Transverse colon (tissue), 4 donors: ENCODE results near the gene LOC101059915.
A peak's percentile ranks its signal among the peaks of the same experiment; 100 is the strongest.
"Not testable (repeated sequence)": the region's sequence is repeated elsewhere in the genome, so short reads cannot be mapped to it uniquely, and the experiment has no call there.

Experiments
- DNase-seq: peaks from one replicate; pipeline ENCODE4 v3.0.0-alpha.2; 2019
- H3K27ac ChIP-seq, 4 donors: fragments of 200-600 bp; sonication (generic); 2 replicates each; pipeline ENCODE4 v1.5.1; 2016 to 2018; ENCODE audit warnings: inconsistent platforms in 4 of 4
- H3K27me3 ChIP-seq: fragments of 200-600 bp; sonication (generic); 2 replicates; pipeline ENCODE4 v1.5.1; 2017; ENCODE audit warnings: inconsistent platforms
- H3K36me3 ChIP-seq, 4 donors: fragments of 200-600 bp; sonication (generic); 2 replicates each; pipeline ENCODE4 v1.5.1; 2017 to 2019; ENCODE audit warnings: inconsistent platforms in 4 of 4
- H3K4me1 ChIP-seq, 4 donors: fragments of 200-600 bp; sonication (generic); 2 replicates each; pipeline ENCODE4 v1.5.1; 2017 to 2020; ENCODE audit warnings: inconsistent platforms in 4 of 4
- H3K4me3 ChIP-seq, 4 donors: fragments of 200-600 bp; sonication (generic); 1 replicate in 1 of 4; 2 replicates in 3 of 4; pipeline versions ENCODE4 v1.5.1 to v1.6.1; 2017 to 2019; ENCODE audit warnings: inconsistent platforms in 4 of 4
- H3K9me3 ChIP-seq, 2 donors: fragments of 200-600 bp; sonication (generic); 2 replicates each; pipeline ENCODE4 v1.5.1; 2017 to 2019; ENCODE audit warnings: inconsistent platforms in 2 of 2
- CTCF ChIP-seq, 5 experiments: fragments of 200-600 bp in 3 of 5; fragments of 450-650 bp in 2 of 5; sonication (generic) in 3 of 5; IDR thresholded peaks; 1 replicate in 2 of 5; 2 replicates in 3 of 5; pipeline ENCODE4 v1.5.1; 2016 to 2017; ENCODE audit warnings: antibody characterized with exemption in 5 of 5, inconsistent platforms in 3 of 5, mild to moderate bottlenecking in 2 of 5, moderate library complexity in 1 of 5
- EP300 ChIP-seq: sonication (generic); formaldehyde crosslinking; IDR thresholded peaks from one replicate; pipeline ENCODE4 v1.6.1; 2017; ENCODE audit warnings: antibody characterized with exemption, low read depth
- POLR2A ChIP-seq: fragments of 450-650 bp; IDR thresholded peaks from one replicate; pipeline ENCODE4 v1.6.1; 2016; ENCODE audit warnings: antibody characterized with exemption, mild to moderate bottlenecking, moderate library complexity
- POLR2AphosphoS5 ChIP-seq, 3 donors: sonication (generic); formaldehyde crosslinking; IDR thresholded peaks; one replicate each; pipeline ENCODE4 v1.6.1; 2016; ENCODE audit warnings: antibody characterized with exemption in 3 of 3
- whole genome bisulfite sequencing, 2 donors: methylation state at CpG; one replicate each; pipeline ENCODE4 v1.1.5; 2018; ENCODE audit warnings: low coverage in 1 of 2; 5-methylcytosine and 5-hydroxymethylcytosine counted together
- in situ Hi-C, 4 donors: fragments of 200-750 bp; cut with MboI; loops; one replicate each; pipeline versions ENCODE4 v1.15.0 to v1.15.1; 2017; ENCODE audit warnings: low sequenced_read_pairs in 3 of 4, low pct_ligation_motif_present in 1 of 4, low pct_unique_long_range_greater_than_20kb in 1 of 4
- intact Hi-C: fragments of 100-400 bp; cut with DNase I; formaldehyde crosslinking; loops from one replicate; pipeline ENCODE4 v1.15.1; 2023; ENCODE audit warnings: low total_unique reads

LOC101059915 gene

GRCh38 chrX:71640002-71640401 lies 27.3 kb upstream of the LOC101059915 start:
- H3K9me3 ChIP-seq = no peaks in the 10 kb centered on the region
- in situ Hi-C loops (no loop called here), intact Hi-C loops (no loop called here)
- no peaks in the 10 kb centered on the region for H3K36me3 ChIP-seq
- no peaks in the 10 kb centered on the region for H3K27me3 ChIP-seq
- peaks cover 0 to 15% (median 1%) of the 10 kb centered on the region in 4 donors for H3K4me1 ChIP-seq
- H3K27ac ChIP-seq = no peak overlapping the region
- TF ChIP-seq POLR2A = no peak
- no peak for TF ChIP-seq POLR2AphosphoS5 (IDR thresholded peaks at IDR 0.05)
- no peak for TF ChIP-seq EP300
- TF ChIP-seq CTCF (IDR thresholded peaks at IDR 0.05) = no peak
- 87 to 100% methylated on average over 1 to 4 of the region's 4 CpGs for WGBS, 2 donors
- DNase-seq = no peak
- H3K4me3 ChIP-seq = no peak overlapping the region

GRCh38 chrX:71644406-71644805 lies 22.9 kb upstream of the LOC101059915 start:
- intact Hi-C loops, H3K4me3 ChIP-seq, H3K4me1 ChIP-seq, H3K27me3 ChIP-seq, H3K36me3 ChIP-seq, H3K27ac ChIP-seq, in situ Hi-C loops, DNase-seq, H3K9me3 ChIP-seq: not testable (repeated sequence)
- WGBS, 2 donors = 59% methylated on average over 6 of the region's 6 CpGs; no CpG with 5 or more reads in 1 of the 2 donors

GRCh38 chrX:71650333-71650969 lies 16.9 kb upstream of the LOC101059915 start:
- H3K27ac ChIP-seq = peak overlapping the region in 1 of 4 donors; percentile 32
- peak; percentile 34 for DNase-seq
- H3K27me3 ChIP-seq = no peaks in the 10 kb centered on the region
- no peak for TF ChIP-seq EP300
- peak in 4 of 5 experiments; percentile 28 to 49 (median 38) for TF ChIP-seq CTCF (IDR thresholded peaks at IDR 0.05)
- intact Hi-C loops = no loop called here
- WGBS, 2 donors = 48% methylated on average over 4 of the region's 4 CpGs; no CpG with 5 or more reads in 1 of the 2 donors
- in situ Hi-C loops = no loop called here
- no peaks in the 10 kb centered on the region for H3K4me1 ChIP-seq
- no peaks in the 10 kb centered on the region for H3K9me3 ChIP-seq
- no peak overlapping the region for H3K4me3 ChIP-seq
- no peaks in the 10 kb centered on the region for H3K36me3 ChIP-seq

GRCh38 chrX:71652405-71652804 lies 14.9 kb upstream of the LOC101059915 start:
- no peaks in the 10 kb centered on the region for H3K9me3 ChIP-seq
- WGBS, 2 donors = 20 to 39% methylated on average over 1 to 2 of the region's 2 CpGs
- intact Hi-C loops = no loop called here

More at GRCh38 chrX:71652405-71652804, 14.9 kb upstream of the LOC101059915 start:
- DNase-seq = peak; percentile 49
- no peak overlapping the region for H3K4me3 ChIP-seq
- in situ Hi-C loops = no loop called here
- no peak overlapping the region for H3K27ac ChIP-seq
- no peaks in the 10 kb centered on the region for H3K36me3 ChIP-seq
- H3K27me3 ChIP-seq = no peaks in the 10 kb centered on the region
- TF ChIP-seq CTCF (IDR thresholded peaks at IDR 0.05) (peak; percentile 50 to 59 (median 54)), POLR2A (no peak)
- no peaks in the 10 kb centered on the region for H3K4me1 ChIP-seq
